HepG2 (cell line): ENCODE results near the gene PRKCZ. TPM values are rescaled to one million over a fixed set of nuclear protein-coding genes. Genes with fewer than 3 reads are reported as not detected.

ENCODE experiments used
- DNMT1 ChIP-seq: sonication (generic); formaldehyde crosslinking; IDR thresholded peaks from 2 replicates; pipeline ENCODE4 v1.5.1; 2020; ENCODE audit warnings: mild to moderate bottlenecking, missing genetic modification reagents
- E2F5 ChIP-seq: sonication (generic); formaldehyde crosslinking; conservative IDR thresholded peaks from 2 replicates; pipeline ENCODE4 v1.4.0; 2020; ENCODE audit warnings: missing genetic modification reagents
- JDP2 ChIP-seq: sonication (generic); formaldehyde crosslinking; IDR thresholded peaks from 2 replicates; pipeline ENCODE4 v1.8.1; 2022; ENCODE audit warnings: missing genetic modification reagents, borderline replicate concordance
- KMT2A ChIP-seq: sonication (generic); formaldehyde crosslinking; IDR thresholded peaks from 2 replicates; pipeline ENCODE4 v1.4.0; 2020; ENCODE audit warnings: missing genetic modification reagents
- MXD4 ChIP-seq: IDR thresholded peaks from 2 replicates; pipeline ENCODE4 v1.6.1; 2016; ENCODE audit warnings: mild to moderate bottlenecking, missing biosample characterization, missing genetic modification reagents
- NFYC ChIP-seq: IDR thresholded peaks from 2 replicates; pipeline ENCODE4 v1.6.1; 2016; ENCODE audit warnings: missing genetic modification reagents, missing compliant biosample characterization
- NPAS2 ChIP-seq: sonication (generic); formaldehyde crosslinking; IDR thresholded peaks from 2 replicates; pipeline ENCODE4 v1.8.0; 2022; ENCODE audit warnings: mild to moderate bottlenecking, missing genetic modification reagents, borderline replicate concordance
- RCOR2 ChIP-seq: IDR thresholded peaks from 2 replicates; pipeline ENCODE4 v1.6.1; 2016; ENCODE audit warnings: missing biosample characterization, missing genetic modification reagents
- RELA ChIP-seq: sonication (generic); formaldehyde crosslinking; IDR thresholded peaks from 2 replicates; pipeline ENCODE4 v1.4.0; 2020; ENCODE audit warnings: missing genetic modification reagents
- SAFB2 ChIP-seq: sonication (generic); formaldehyde crosslinking; IDR thresholded peaks from 2 replicates; pipeline ENCODE4 v1.5.1; 2020; ENCODE audit warnings: missing genetic modification reagents, low read depth, mild to moderate bottlenecking, borderline replicate concordance
- SALL1 ChIP-seq: sonication (generic); formaldehyde crosslinking; IDR thresholded peaks from 2 replicates; pipeline ENCODE4 v1.8.0; 2022; ENCODE audit warnings: mild to moderate bottlenecking, missing genetic modification reagents
- SMAD1 ChIP-seq: sonication (generic); formaldehyde crosslinking; IDR thresholded peaks from 2 replicates; pipeline ENCODE4 v1.4.0; 2020; ENCODE audit warnings: missing genetic modification reagents, low read depth, mild to moderate bottlenecking, borderline replicate concordance
- SNRNP70 ChIP-seq: fragments of 200-400 bp; formaldehyde crosslinking; IDR thresholded peaks from 2 replicates; pipeline ENCODE4 v1.6.1; 2017; ENCODE audit warnings: mild to moderate bottlenecking, low read depth, low read length, moderate library complexity
- TARDBP ChIP-seq: sonication (generic); formaldehyde crosslinking; IDR thresholded peaks from 2 replicates; pipeline ENCODE4 v1.8.0; 2022; ENCODE audit warnings: mild to moderate bottlenecking, missing genetic modification reagents
- TCF7L2 ChIP-seq: IDR thresholded peaks from 2 replicates; pipeline ENCODE4 v1.6.1; 2011; ENCODE audit warnings: mild to moderate bottlenecking, low read depth, low read length, moderate library complexity
- TFAP4 ChIP-seq: sonication (generic); IDR thresholded peaks from 2 replicates; pipeline ENCODE4 v1.6.1; 2016; ENCODE audit warnings: low read depth, borderline replicate concordance
- ZHX1 ChIP-seq: sonication (generic); formaldehyde crosslinking; IDR thresholded peaks from 2 replicates; pipeline ENCODE4 v1.8.1; 2022; ENCODE audit warnings: low read depth, mild to moderate bottlenecking, missing genetic modification reagents
- ZNF160 ChIP-seq: sonication (generic); formaldehyde crosslinking; IDR thresholded peaks from 2 replicates; pipeline ENCODE4 v1.8.0; 2022; ENCODE audit warnings: mild to moderate bottlenecking, inconsistent platforms, missing genetic modification reagents
- ZNF281 ChIP-seq: sonication (generic); formaldehyde crosslinking; IDR thresholded peaks from 2 replicates; pipeline ENCODE4 v1.4.0; 2020; ENCODE audit warnings: missing genetic modification reagents, borderline replicate concordance
- ZNF326 ChIP-seq: sonication (generic); formaldehyde crosslinking; IDR thresholded peaks from 2 replicates; pipeline ENCODE4 v1.4.0; 2020; ENCODE audit warnings: missing genetic modification reagents, borderline replicate concordance
- ZNF367 ChIP-seq: sonication (generic); formaldehyde crosslinking; IDR thresholded peaks from 2 replicates; pipeline ENCODE4 v1.4.0; 2020; ENCODE audit warnings: missing genetic modification reagents, borderline replicate concordance
- ZNF557 ChIP-seq: sonication (generic); formaldehyde crosslinking; IDR thresholded peaks from 2 replicates; pipeline ENCODE4 v1.4.0; 2020; ENCODE audit warnings: missing genetic modification reagents
- ZSCAN21 ChIP-seq: sonication (generic); formaldehyde crosslinking; IDR thresholded peaks from 2 replicates; pipeline ENCODE4 v1.8.0; 2022; ENCODE audit warnings: mild to moderate bottlenecking, missing genetic modification reagents, moderate library complexity, borderline replicate concordance
- polyA plus RNA-seq, 8 experiments: library from polyadenylated mRNA; depleted of rRNA in 3 of 8; stranded (reverse) in 7 of 8; unstranded in 1 of 8; fragments of >200 nt; fragmentation: Illumina TruSeq in 4 of 8; extraction: Trizol in 4 of 8; gene quantifications; 2 replicates each; pipeline versions ENCODE4 v1.2.1 to v1.2.3, GENCODE V29; 2011 to 2016; ENCODE audit warnings: low read depth in 4 of 8, missing spikeins in 1 of 8, mixed read lengths in 1 of 8; ENCODE audit not compliant: insufficient read depth in 1 of 8
- total RNA-seq, 5 experiments: library from RNA; depleted of rRNA; stranded (reverse); fragments of >200 nt; fragmentation: Illumina TruSeq; extraction: Trizol; gene quantifications; 2 replicates each; pipeline ENCODE4 v1.2.3, GENCODE V29; 2016; ENCODE audit warnings: low read depth in 1 of 5

Gene PRKCZ
- total and polyA plus RNA-seq, 2 of the 13 experiments (the other 11 are each of a cell fraction or from before 2014, with no cell fraction given): 34.7 to 85.2 TPM

GRCh38 chr1:2214541-2215241 is 164.5 kb downstream of the PRKCZ start (continued):
- TF ChIP-seq DNMT1 (CRISPR knock-in tag) (0 out of 2 replicates have a peak, but pooled peaks have one; percentile 24), SALL1 (CRISPR knock-in tag) (no peak; the same call in 1 of the 2 replicates), TFAP4 (peak; percentile 23; the same call in 1 of the 2 replicates), ZNF281 (no peak; the same call in 1 of the 2 replicates), SAFB2 (CRISPR knock-in tag) (no peak; the same call in 1 of the 2 replicates), ZSCAN21 (no peak; the same call in 1 of the 2 replicates), TARDBP (CRISPR knock-in tag) (peak; percentile 41; the same call in 1 of the 2 replicates), RELA (0 out of 2 replicates have a peak, but pooled peaks have one; percentile 23), NPAS2 (CRISPR knock-in tag) (no peak), ZNF557 (no peak), SNRNP70 (no peak), SMAD1 (CRISPR knock-in tag) (peak; percentile 65; the same call in 1 of the 2 replicates), KMT2A (CRISPR knock-in tag) (no peak), ZHX1 (CRISPR knock-in tag) (no peak), ZNF326 (CRISPR knock-in tag) (no peak; the same call in 1 of the 2 replicates), RCOR2 (CRISPR knock-in tag) (no peak), JDP2 (CRISPR knock-in tag) (no peak), E2F5 (CRISPR knock-in tag) (no peak), ZNF367 (no peak), NFYC (peak; percentile 54; the same call in 1 of the 2 replicates), MXD4 (CRISPR knock-in tag) (no peak), ZNF160 (no peak), TCF7L2 (no peak)
